OCI-LY1 (cell line): Measurements from ENCODE around the gene TRIM10.

Source experiments
- EZH2 ChIP-seq: fragments of 200-600 bp; sonication (generic), shearing (Covaris generic); IDR thresholded peaks from 2 replicates; pipeline ENCODE4 v1.8.0; 2017; ENCODE audit warnings: borderline replicate concordance, mixed run types, mild to moderate bottlenecking, antibody characterized with exemption, low read length, moderate library complexity, mixed read lengths
- TF ChIP-seq, protein P1 (sequence below): fragments of 200-600 bp; sonication (generic), shearing (Covaris generic); IDR thresholded peaks from 2 replicates; pipeline ENCODE4 v1.5.1; 2017; ENCODE audit warnings: mild to moderate bottlenecking, antibody characterized with exemption, low read length, moderate library complexity, mixed read lengths

DNA sequence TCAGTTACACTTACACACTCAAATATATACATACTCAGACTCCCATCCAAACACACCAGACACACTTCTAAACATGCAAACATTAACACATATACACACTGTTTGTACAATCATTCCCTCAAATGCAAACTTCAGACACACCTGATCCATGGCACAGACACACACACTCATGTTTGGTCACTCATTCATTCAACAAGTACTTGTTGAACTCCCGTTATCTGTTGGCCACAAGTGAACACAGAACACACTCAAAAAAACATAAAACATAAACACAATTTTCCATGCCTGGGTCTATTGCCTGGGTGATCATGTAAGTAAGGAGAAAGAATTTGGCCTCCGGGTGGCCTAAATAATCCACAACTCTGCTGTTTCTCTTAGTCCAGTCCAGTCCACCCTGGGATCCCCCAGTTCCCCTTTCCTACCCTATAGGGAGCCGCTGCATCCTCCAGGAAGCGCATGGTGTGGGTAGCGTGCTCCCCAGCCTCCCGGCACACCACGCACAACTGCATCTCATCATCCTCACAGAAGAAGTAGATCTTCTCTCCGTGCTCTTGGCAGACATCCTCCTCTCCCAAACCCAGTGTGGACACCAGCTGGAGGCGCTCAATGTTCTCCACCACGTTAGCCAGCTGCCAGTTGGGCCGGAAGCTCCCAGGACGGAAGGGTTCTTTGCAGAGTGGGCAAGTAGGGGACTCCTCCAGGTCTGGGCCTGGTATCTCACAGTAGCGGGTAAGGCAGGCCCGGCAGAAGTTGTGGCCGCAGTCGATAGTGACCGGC is 815 bp downstream of the TRIM10 start:
- TF ChIP-seq, protein P1, sequence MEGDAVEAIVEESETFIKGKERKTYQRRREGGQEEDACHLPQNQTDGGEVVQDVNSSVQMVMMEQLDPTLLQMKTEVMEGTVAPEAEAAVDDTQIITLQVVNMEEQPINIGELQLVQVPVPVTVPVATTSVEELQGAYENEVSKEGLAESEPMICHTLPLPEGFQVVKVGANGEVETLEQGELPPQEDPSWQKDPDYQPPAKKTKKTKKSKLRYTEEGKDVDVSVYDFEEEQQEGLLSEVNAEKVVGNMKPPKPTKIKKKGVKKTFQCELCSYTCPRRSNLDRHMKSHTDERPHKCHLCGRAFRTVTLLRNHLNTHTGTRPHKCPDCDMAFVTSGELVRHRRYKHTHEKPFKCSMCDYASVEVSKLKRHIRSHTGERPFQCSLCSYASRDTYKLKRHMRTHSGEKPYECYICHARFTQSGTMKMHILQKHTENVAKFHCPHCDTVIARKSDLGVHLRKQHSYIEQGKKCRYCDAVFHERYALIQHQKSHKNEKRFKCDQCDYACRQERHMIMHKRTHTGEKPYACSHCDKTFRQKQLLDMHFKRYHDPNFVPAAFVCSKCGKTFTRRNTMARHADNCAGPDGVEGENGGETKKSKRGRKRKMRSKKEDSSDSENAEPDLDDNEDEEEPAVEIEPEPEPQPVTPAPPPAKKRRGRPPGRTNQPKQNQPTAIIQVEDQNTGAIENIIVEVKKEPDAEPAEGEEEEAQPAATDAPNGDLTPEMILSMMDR = no peak
- no peak for TF ChIP-seq EZH2
